GM19035 (cell line): ENCODE measurements around the gene KLHL42.
A peak's percentile ranks its signal among the peaks of the same experiment; 100 is the strongest.

Experiments
- ATAC-seq: cut with Tn5 transposase; IDR thresholded peaks from one replicate; pipeline ENCODE4 v1.9.1; 2021; ENCODE audit not compliant: unreplicated experiment

Gene KLHL42

GRCh38 chr12:27780612-27781408 lies 777 bp downstream of the KLHL42 start:
- ATAC-seq: peak; percentile 42

DNA sequence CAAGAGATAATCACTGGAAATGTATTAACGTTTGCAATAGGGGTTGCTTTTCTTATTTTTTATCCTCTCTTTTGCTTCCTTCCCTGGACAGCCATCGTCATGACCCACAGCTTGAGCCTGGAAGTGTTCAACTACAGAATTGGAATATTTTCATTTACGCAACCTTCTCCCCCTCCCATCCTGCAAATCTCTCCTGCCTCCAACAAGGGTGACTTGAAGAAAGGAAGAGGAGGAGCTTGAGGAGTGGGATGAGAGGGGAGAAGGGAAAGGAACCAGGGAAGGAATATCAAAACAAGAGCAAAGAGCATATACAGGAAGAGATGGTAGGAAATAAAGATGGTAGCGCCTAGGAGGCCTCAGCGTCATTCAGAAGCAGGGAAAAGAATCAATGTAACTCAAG lies 1.6 kb downstream of the KLHL42 start:
- no peak for ATAC-seq

DNA sequence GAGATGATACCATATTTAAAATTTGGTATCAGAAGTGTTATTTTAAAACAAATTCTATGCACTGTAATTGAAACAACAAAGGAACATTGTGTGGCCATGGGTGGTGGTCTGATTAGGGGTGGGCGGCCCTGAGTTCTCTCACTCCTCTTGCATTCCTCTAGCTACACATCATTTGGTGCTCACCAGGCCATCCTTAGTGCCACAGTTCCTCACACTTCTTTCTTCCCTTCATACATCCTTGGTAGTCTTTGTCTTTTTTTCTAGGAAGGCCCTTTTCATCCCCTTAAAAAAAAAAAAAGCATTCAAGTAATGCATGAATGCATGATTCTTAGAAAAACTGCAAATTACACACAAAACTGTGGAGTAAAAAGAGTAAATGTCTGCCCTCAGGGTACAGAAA lies 2.4 kb downstream of the KLHL42 start:
- no peak for ATAC-seq

DNA sequence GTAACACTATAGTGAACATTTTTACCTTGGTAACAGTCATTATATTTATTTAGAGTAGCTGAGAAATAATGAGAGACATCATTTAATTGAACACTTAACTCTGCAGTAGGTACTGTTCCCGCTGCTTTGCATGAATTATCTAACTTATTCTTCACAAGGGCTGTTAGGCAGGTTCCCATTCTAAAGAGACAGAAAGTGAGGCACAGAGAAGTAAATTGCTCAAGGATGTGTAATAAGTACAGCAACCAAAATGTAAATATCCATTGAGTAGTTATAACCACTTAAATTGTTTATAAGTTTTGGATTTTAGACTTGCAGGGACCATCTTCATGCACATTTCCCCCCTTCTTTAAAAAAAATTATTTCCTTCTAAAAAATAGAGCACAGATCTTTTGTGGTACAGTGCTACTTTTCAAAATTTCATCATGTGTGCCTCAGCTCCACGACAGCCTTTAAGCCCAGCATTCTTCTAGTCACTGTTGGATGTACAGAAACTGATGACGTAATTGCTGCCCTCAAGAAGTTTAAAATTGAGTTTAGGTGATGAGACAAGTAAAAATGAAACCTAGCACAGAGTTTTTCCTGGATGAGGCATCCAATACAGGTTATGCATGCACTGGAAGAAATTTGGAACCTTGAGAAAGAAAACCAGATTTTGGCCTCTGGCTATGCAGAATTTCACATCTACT lies 6.0 kb downstream of the KLHL42 start:
- no peak for ATAC-seq

DNA sequence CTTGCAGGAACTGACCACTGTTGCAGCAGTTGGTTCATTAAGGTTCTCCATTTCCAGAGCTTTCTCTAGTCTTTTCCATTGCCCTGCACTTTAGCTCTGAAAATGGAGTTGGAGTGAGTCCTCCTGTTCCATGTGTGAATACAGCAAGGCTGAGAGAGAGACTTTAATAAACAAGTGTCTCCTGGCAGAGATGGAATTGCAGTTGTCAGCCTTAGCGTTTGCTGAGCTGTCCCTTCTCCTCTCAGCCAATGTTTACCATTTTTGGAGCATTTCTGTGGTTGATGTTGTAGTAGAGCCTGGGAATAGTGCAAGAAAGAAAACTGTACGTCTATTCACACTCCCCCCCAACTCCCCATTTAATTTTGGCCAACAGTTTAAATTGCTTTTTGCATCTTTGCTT lies 7.5 kb downstream of the KLHL42 start:
- ATAC-seq: no peak

DNA sequence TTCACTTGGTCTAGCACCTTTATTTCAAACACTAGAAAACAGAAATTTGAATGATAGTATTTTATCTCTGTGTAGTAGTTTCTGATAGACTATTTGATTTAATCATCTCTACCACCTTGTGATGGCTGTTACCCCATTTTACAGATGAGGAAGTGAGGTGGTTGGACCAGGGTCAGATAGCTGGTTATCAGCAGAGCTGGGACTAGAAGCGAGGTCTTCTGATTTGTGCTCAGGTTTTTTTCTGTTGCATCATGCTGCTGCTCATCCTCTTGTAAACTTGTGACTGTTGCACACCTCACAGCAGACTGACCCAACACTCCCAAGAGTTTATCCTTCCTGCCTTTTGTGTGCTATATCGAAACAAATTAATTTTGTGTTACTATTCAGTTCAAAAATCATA lies 10.1 kb downstream of the KLHL42 start:
- no peak for ATAC-seq

- no peak for ATAC-seq
Measured at GRCh38 chr12:27794818-27795584, 15.0 kb downstream of the KLHL42 start.

- no peak for ATAC-seq
Measured at GRCh38 chr12:27796128-27796527, 16.1 kb downstream of the KLHL42 start.

DNA sequence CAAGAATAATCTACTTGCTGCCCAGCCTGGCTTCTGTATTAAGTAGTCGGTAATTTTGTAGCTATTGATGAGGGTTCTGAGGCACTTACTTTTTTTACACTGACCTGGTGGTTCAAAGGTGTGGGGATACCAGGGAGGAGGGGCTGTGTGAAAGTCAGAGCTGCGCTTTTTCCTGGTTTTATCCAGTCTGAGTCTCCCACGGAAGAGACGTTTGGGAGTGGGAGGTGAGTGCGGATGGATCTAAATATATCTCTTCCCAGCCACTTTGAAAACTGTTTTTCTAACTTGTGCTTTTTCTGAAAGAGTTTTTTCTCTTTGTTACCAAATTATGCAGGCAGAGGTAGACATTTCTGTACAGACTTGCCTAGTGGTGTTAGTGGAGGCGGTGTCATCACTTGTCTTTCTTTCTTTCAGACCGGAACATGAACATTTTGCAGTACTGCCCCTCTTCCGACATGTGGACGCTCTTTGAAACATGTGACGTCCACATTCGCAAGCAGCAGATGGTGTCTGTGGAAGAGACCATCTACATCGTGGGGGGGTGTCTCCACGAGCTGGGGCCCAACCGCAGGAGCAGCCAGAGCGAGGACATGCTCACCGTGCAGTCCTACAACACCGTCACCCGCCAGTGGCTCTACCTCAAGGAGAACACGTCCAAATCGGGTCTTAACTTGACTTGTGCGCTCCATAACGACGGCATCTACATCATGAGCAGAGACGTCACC lies 17.4 kb downstream of the KLHL42 start:
- no peak for ATAC-seq

DNA sequence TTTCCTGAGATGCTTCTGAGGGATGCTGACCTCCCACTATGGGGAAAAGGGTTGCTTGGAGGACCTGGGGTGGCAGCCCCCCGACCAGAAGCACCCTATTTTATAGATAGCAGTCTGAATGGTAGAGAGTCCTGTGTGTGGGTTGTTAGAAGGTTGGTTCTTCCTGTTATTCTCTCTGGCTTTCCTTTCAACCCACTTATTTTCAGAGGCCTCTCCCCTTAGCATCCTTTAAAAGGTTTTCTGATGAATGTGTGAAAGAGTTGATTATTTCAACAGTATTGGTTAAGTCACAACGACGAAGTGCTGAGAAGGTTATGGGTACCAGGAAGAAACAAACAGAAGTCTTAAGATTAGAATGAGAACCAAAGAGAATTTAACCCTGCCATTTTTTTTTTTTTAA lies 20.8 kb downstream of the KLHL42 start:
- no peak for ATAC-seq

GRCh38 chr12:27801630-27802029 lies 21.6 kb downstream of the KLHL42 start:
- ATAC-seq: no peak

DNA sequence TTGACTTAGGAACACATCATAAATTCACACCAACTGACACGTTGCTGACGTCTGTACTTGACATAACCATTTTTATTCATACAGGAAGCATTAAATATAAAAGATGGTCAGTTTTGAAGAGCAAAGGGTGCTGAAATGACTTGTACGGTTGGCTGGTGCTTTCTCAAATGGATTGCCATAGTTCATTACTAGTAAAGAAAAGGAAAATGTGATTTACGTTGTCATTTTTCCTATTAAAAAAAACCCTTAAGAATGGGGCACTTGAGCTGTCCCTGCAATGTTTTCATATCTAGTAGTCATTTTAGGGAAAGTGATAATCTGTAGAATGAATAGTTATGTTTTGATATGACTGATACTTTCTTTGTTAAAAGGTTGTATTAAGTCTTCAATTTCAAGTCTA lies 22.5 kb downstream of the KLHL42 start:
- no peak for ATAC-seq

DNA sequence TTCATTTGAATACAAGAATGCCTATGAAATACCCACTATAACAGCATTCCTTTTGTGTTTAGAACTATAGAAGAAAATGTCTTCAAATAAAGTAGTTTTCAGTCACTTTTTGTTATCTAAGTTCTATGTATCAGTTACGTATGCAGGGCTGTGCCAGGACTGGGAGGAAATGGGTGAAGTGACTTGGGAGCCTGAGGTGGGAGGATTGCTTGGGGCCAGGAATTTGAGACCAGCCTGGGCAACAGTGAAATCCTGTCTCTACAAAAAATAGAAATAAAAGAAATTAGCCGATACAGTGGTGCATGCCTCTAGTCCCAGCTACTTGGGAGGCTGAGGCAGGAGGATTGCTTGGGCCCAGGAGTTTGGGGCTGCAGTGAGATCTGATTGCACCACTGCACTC lies 22.9 kb downstream of the KLHL42 start:
- ATAC-seq: no peak

- no peak for ATAC-seq
Measured at GRCh38 chr12:27805238-27805637, 25.2 kb downstream of the KLHL42 start.

- ATAC-seq: no peak
Measured at GRCh38 chr12:27806259-27806658, 26.2 kb downstream of the KLHL42 start.

GRCh38 chr12:27807063-27807703 lies 27.1 kb downstream of the KLHL42 start:
- no peak for ATAC-seq

GRCh38 chr12:27808841-27809240 lies 28.8 kb downstream of the KLHL42 start:
- no peak for ATAC-seq

DNA sequence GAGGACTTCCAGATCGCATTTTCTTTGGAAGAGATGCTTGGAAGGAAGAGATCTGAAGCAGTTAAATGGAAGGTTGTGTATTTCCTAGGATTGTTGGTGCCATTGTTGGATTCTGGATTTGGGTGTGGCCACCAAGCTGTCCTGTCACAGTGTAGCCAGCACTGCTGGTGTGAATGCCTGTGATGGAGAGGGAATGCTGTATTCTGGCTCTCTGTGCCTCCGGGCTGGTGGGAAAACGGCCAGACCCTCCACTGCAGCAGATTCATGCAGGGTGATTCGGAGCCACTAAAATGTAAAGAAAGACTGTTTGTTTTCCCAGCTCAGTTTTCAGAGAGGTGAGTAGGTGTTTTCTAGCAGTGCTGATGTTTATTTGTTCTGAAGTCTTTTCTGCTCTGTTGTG lies 30.7 kb downstream of the KLHL42 start:
- no peak for ATAC-seq

DNA sequence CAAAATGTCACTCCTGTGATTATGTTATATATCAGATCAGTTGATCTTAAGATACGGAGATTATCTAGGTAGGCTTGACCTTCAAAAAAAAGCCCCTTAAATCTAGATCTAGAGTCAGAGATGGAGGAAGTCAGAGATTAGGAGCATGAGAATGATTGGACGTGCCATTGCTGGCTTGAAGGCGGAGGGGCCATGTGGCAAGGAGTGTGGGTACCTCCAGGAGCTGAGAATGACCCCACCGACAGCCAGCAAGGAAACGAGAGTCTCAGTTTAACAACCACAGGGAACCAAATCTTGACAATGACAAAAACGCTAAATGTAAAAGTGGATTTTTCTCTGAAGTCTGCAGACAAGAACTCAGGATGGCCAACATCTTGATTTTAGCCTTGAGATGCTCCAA lies 32.5 kb downstream of the KLHL42 start:
- ATAC-seq: no peak

DNA sequence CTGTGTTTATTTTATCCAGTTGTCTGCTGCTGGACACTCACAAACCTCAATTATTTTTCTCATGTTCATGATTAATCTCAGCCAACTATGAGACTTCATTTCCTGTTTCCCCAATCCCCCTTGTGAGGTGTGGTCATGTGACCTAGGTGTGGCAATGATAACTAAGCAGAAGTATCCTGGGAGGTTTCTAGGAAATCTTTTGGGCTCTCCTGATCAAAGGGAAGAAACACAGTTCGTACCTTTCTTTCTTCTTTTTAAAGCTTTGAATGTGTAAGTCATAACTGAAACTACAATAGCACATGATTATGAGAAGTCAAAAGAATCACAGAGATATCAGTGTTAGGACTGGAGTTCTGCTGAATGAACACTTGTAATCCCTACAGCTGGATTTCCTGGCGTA lies 34.4 kb downstream of the KLHL42 start:
- no peak for ATAC-seq
